Measurements from ENCODE around the gene PHLPP1. TPM values are rescaled to one million over a fixed set of nuclear protein-coding genes. Genes with fewer than 3 reads are reported as not detected.

The PHLPP1 gene
- total and polyA plus RNA-seq, 8 donors: 2.1 to 77.0 (median 12.5) TPM

- no peaks in the 10 kb centered on the region for H3K27me3 ChIP-seq
- H3K4me1 ChIP-seq: peaks cover 0 to 34% (median 8%) of the 10 kb centered on the region in 4 donors
- 96 to 98% (median 96%) methylated on average over 27 to 42 of the region's 42 CpGs for WGBS, 5 donors
- no peak overlapping the region for H3K27ac ChIP-seq
- peaks cover 6 to 43% (median 40%) of the 10 kb centered on the region in 4 donors for H3K36me3 ChIP-seq
- H3K9me3 ChIP-seq: no peaks in the 10 kb centered on the region
- DNase-seq: no peak
- intact Hi-C loops (cut with DNase I; ENCODE audit: low total_unique reads): no loop called here
- no peak overlapping the region for H3K4me3 ChIP-seq
- no peak for TF ChIP-seq CTCF (IDR thresholded peaks at IDR 0.05)
- no peak for TF ChIP-seq POLR2A (IDR thresholded peaks at IDR 0.05)
- no peak for TF ChIP-seq EP300 (IDR thresholded peaks at IDR 0.05)
- TF ChIP-seq POLR2AphosphoS5 (IDR thresholded peaks at IDR 0.05): no peak
Measured at GRCh38 chr18:62978251-62979049, 263.1 kb downstream of the PHLPP1 start.

GRCh38 chr18:62979176-62979575 lies 263.8 kb downstream of the PHLPP1 start:
- Histone ChIP-seq H3K27ac (no peak overlapping the region), H3K4me1 (peaks cover 0 to 34% (median 8%) of the 10 kb centered on the region in 4 donors), H3K36me3 (peaks cover 6 to 43% (median 39%) of the 10 kb centered on the region in 4 donors), H3K9me3 (no peaks in the 10 kb centered on the region), H3K4me3 (no peak overlapping the region), H3K27me3 (no peaks in the 10 kb centered on the region)
- intact Hi-C loops (cut with DNase I; ENCODE audit: low total_unique reads): no loop called here
- WGBS, 5 donors: 62 to 83% (median 66%) methylated on average over 13 of the region's 13 CpGs
- TF ChIP-seq CTCF (IDR thresholded peaks at IDR 0.05) (no peak), POLR2AphosphoS5 (IDR thresholded peaks at IDR 0.05) (peak in 1 of 3 donors; percentile 34)
- DNase-seq: peak; percentile 55 to 60

GRCh38 chr18:62979900-62980299 lies 264.6 kb downstream of the PHLPP1 start:
- TF ChIP-seq EP300 (IDR thresholded peaks at IDR 0.05) (no peak), CTCF (IDR thresholded peaks at IDR 0.05) (no peak), POLR2A (IDR thresholded peaks at IDR 0.05) (no peak), POLR2AphosphoS5 (IDR thresholded peaks at IDR 0.05) (no peak)
- no peak for DNase-seq
- Histone ChIP-seq H3K27me3 (no peaks in the 10 kb centered on the region), H3K36me3 (peaks cover 6 to 41% (median 39%) of the 10 kb centered on the region in 4 donors), H3K27ac (no peak overlapping the region), H3K4me1 (peaks cover 0 to 34% (median 8%) of the 10 kb centered on the region in 4 donors), H3K4me3 (no peak overlapping the region), H3K9me3 (no peaks in the 10 kb centered on the region)
- intact Hi-C loops (cut with DNase I; ENCODE audit: low total_unique reads): loop anchor here (5.0 to 10.0 kb wide), 2 partner anchors 273 to 395 kb away; no protein-coding TSS in a partner anchor
- 71 to 88% (median 79%) methylated on average over 4 of the region's 4 CpGs for WGBS, 5 donors

- TF ChIP-seq POLR2A (IDR thresholded peaks at IDR 0.05): no peak
- no peak for TF ChIP-seq EP300 (IDR thresholded peaks at IDR 0.05)
- no peak for TF ChIP-seq POLR2AphosphoS5 (IDR thresholded peaks at IDR 0.05)
- TF ChIP-seq CTCF (IDR thresholded peaks at IDR 0.05): no peak
- no peaks in the 10 kb centered on the region for H3K27me3 ChIP-seq
- DNase-seq: no peak
- H3K27ac ChIP-seq: no peak overlapping the region
- 89 to 98% (median 92%) methylated on average over 11 of the region's 11 CpGs for WGBS, 5 donors
- peaks cover 0 to 33% (median 8%) of the 10 kb centered on the region in 4 donors for H3K4me1 ChIP-seq
- H3K36me3 ChIP-seq: peaks cover 6 to 25% (median 23%) of the 10 kb centered on the region in 4 donors
- H3K9me3 ChIP-seq: no peaks in the 10 kb centered on the region
- intact Hi-C loops (cut with DNase I; ENCODE audit: low total_unique reads): loop anchor here (5.0 to 10.0 kb wide), 2 partner anchors 274 to 397 kb away; no protein-coding TSS in a partner anchor
- no peak overlapping the region for H3K4me3 ChIP-seq
Measured at GRCh38 chr18:62981566-62981965, 266.2 kb downstream of the PHLPP1 start.

Data from stomach (tissue), 9 donors.